ENCODE data around the gene OTOP2. TPM values are rescaled to one million over a fixed set of nuclear protein-coding genes. Genes with fewer than 3 reads are reported as not detected.

OTOP2 gene
- total RNA-seq, result not detected in 2 replicates

GRCh38 chr17:74924250-74924948 is at the start of gene OTOP2:
OTOP2 (plus strand) TSS chr17:74924273; CDS start chr17:74924633, 360 bp downstream.

GRCh38 chr17:74892974-74893911 is 30.8 kb upstream of the OTOP2 start, which contains the start of gene FADS6:
FADS6 (minus strand) TSS chr17:74893633; CDS start chr17:74893595, 38 bp downstream.

GRCh38 chr17:74922694-74923537 is 1.2 kb upstream of the OTOP2 start, which contains the start of gene USH1G:
USH1G (minus strand) TSS chr17:74923255; CDS start chr17:74923073, 182 bp downstream.

GRCh38 chr17:74935585-74936469 is 11.8 kb downstream of the OTOP2 start, which contains the start of gene OTOP3:
OTOP3 (plus strand) TSS chr17:74935898; CDS start chr17:74935922, 24 bp downstream.

GRCh38 chr17:74972107-74972972 is 48.3 kb downstream of the OTOP2 start, which contains the start of gene HID1:
HID1 (minus strand) TSS chr17:74972759; CDS start chr17:74972656, 103 bp downstream.

Other genes starting within 250 kb of the OTOP2 start
- 0.29 TPM in 1 of 2 replicates, not detected in the other for gene CD300LF, start 211.3 kb upstream of the OTOP2 start, total RNA-seq
- 0.29 TPM in 1 of 2 replicates, not detected in the other for gene RAB37, start 187.0 kb upstream of the OTOP2 start, total RNA-seq
- gene NHERF1, start 175.6 kb upstream of the OTOP2 start, total RNA-seq, result 37.5 and 101 TPM in 2 replicates
- gene NAT9, start 147.9 kb upstream of the OTOP2 start, total RNA-seq, result 27.2 and 53.8 TPM in 2 replicates
- gene GRIN2C, start 64.4 kb upstream of the OTOP2 start, total RNA-seq, result 0.22 TPM in 1 of 2 replicates, not detected in the other
- gene FDXR, start 51.3 kb upstream of the OTOP2 start, total RNA-seq, result 26.3 and 41.6 TPM in 2 replicates
- gene FADS6, start 30.6 kb upstream of the OTOP2 start, total RNA-seq, result not detected in 2 replicates
- not detected in 2 replicates for gene USH1G, start 1.0 kb upstream of the OTOP2 start, total RNA-seq
- gene OTOP3, start 11.6 kb downstream of the OTOP2 start, total RNA-seq, result not detected in 2 replicates
- 4.7 and 4.8 TPM in 2 replicates for gene HID1, start 48.5 kb downstream of the OTOP2 start, total RNA-seq
- gene CDR2L, start 63.4 kb downstream of the OTOP2 start, total RNA-seq, result 13.3 and 44.7 TPM in 2 replicates
- gene MRPL58, start 88.4 kb downstream of the OTOP2 start, total RNA-seq, result 31.5 and 40.9 TPM in 2 replicates
- gene ATP5PD, start 122.7 kb downstream of the OTOP2 start, total RNA-seq, result 163 and 256 TPM in 2 replicates
- gene KCTD2, start 123.0 kb downstream of the OTOP2 start, total RNA-seq, result 17.9 and 18.2 TPM in 2 replicates
- 8.2 and 19.3 TPM in 2 replicates for gene SLC16A5, start 163.7 kb downstream of the OTOP2 start, total RNA-seq
- gene ARMC7, start 185.7 kb downstream of the OTOP2 start, total RNA-seq, result 3.0 and 3.7 TPM in 2 replicates
- 67.0 and 87.0 TPM in 2 replicates for gene NT5C, start 207.5 kb downstream of the OTOP2 start, total RNA-seq
- 48.4 and 187 TPM in 2 replicates for gene JPT1, start 230.2 kb downstream of the OTOP2 start, total RNA-seq

All from placental pericyte (primary cell).